T-helper 2 cell treated with Interferon-gamma antibody and Interleukin-4, amounts not matched to agents 100 ng/mL and 5 ng/mL, for 36 hours (primary cell): ENCODE data around the gene TTC39A. TPM values are rescaled to one million over a fixed set of nuclear protein-coding genes. Genes with fewer than 3 reads are reported as not detected.

ENCODE experiments used
- intact Hi-C: fragments of 100-400 bp; cut with micrococcal nuclease; formaldehyde crosslinking; loops from one replicate; pipeline ENCODE4 v1.15.1; 2023
- total RNA-seq: library from RNA; stranded (reverse); gene quantifications from 2 replicates; pipeline ENCODE4 v1.2.3, GENCODE V29; 2022

Gene TTC39A
- total RNA-seq, 1 donor from 2014 or later: not detected

GRCh38 chr1:51314974-51315373, 15.4 kb downstream of the TTC39A start:
- intact Hi-C loops: no loop called here

GRCh38 chr1:51313961-51314777, 16.2 kb downstream of the TTC39A start:
- intact Hi-C loops: no loop called here

- intact Hi-C loops: no loop called here
These were observed 17.0 kb downstream of the TTC39A start for GRCh38 chr1:51313268-51313852.

- intact Hi-C loops: no loop called here
These were observed 17.6 kb downstream of the TTC39A start for GRCh38 chr1:51312718-51313117.

- intact Hi-C loops: no loop called here
These were observed 18.5 kb downstream of the TTC39A start for GRCh38 chr1:51311826-51312225.

GRCh38 chr1:51310871-51311613, 19.3 kb downstream of the TTC39A start:
- intact Hi-C loops: no loop called here

GRCh38 chr1:51309291-51309690, 21.1 kb downstream of the TTC39A start:
- intact Hi-C loops: no loop called here

- intact Hi-C loops: no loop called here
These were observed 21.7 kb downstream of the TTC39A start for GRCh38 chr1:51308636-51309035.

GRCh38 chr1:51306950-51307349, 23.4 kb downstream of the TTC39A start:
- intact Hi-C loops: no loop called here

GRCh38 chr1:51305371-51305823, 25.0 kb downstream of the TTC39A start:
- intact Hi-C loops: no loop called here

GRCh38 chr1:51304360-51304759, 26.0 kb downstream of the TTC39A start:
- intact Hi-C loops: no loop called here

GRCh38 chr1:51303751-51304251, 26.6 kb downstream of the TTC39A start:
- intact Hi-C loops: no loop called here

- intact Hi-C loops: no loop called here
These were observed 27.0 kb downstream of the TTC39A start for GRCh38 chr1:51303315-51303714.

- intact Hi-C loops: no loop called here
These were observed 27.6 kb downstream of the TTC39A start for GRCh38 chr1:51302746-51303145.

- intact Hi-C loops: no loop called here
These were observed 28.1 kb downstream of the TTC39A start for GRCh38 chr1:51302270-51302669.

GRCh38 chr1:51301844-51302162, 28.6 kb downstream of the TTC39A start:
- intact Hi-C loops: no loop called here

GRCh38 chr1:51301152-51301843, 29.1 kb downstream of the TTC39A start:
- intact Hi-C loops: no loop called here

- intact Hi-C loops: loop anchor here (5.0 kb wide), 1 partner anchor 323 kb away; no protein-coding TSS in a partner anchor
These were observed 30.2 kb downstream of the TTC39A start for GRCh38 chr1:51299981-51300670.

- intact Hi-C loops: loop anchor here (5.0 kb wide), 1 partner anchor 322 kb away; no protein-coding TSS in a partner anchor
These were observed 31.0 kb downstream of the TTC39A start for GRCh38 chr1:51299185-51299885.

GRCh38 chr1:51298322-51298705, 32.0 kb downstream of the TTC39A start:
- intact Hi-C loops: loop anchor here (5.0 kb wide), 1 partner anchor 321 kb away; no protein-coding TSS in a partner anchor
